Natural killer cell (primary cell): ENCODE measurements around the gene CRX. TPM values are rescaled to one million over a fixed set of nuclear protein-coding genes. Genes with fewer than 3 reads are reported as not detected.
A peak's percentile ranks its signal among the peaks of the same experiment; 100 is the strongest.

ENCODE experiments used
- ATAC-seq, 3 donors: fragments of 150-1000 bp in 2 of 3; fragments of 200-7000 bp in 1 of 3; cut with Tn5 transposase; 1 replicate in 1 of 3; 2 replicates in 2 of 3; pipeline ENCODE4 v1.10.0; 2021; ENCODE audit warnings: mild to moderate bottlenecking in 2 of 3, moderate library complexity in 2 of 3
- DNase-seq, 2 donors: peaks; one replicate each; pipeline versions ENCODE4 v3.0.0 to v3.0.0-alpha.2; 2013 to 2021; ENCODE audit warnings: mixed read lengths in 1 of 2
- H3K27ac ChIP-seq: one replicate; pipeline ENCODE4 v1.5.1; 2013; ENCODE audit warnings: mild to moderate bottlenecking, low read length
- H3K27me3 ChIP-seq: one replicate; pipeline ENCODE4 v1.6.1; 2013; ENCODE audit warnings: low read length; ENCODE audit not compliant: control insufficient read depth, insufficient read depth
- H3K36me3 ChIP-seq: one replicate; pipeline ENCODE4 v1.6.1; 2013; ENCODE audit warnings: low read length; ENCODE audit not compliant: control insufficient read depth, insufficient read depth
- H3K4me1 ChIP-seq: one replicate; pipeline ENCODE4 v1.6.1; 2013; ENCODE audit warnings: low read length; ENCODE audit not compliant: control insufficient read depth, insufficient read depth
- H3K4me3 ChIP-seq: one replicate; pipeline ENCODE4 v1.5.1; 2013; ENCODE audit warnings: low read length
- H3K9me3 ChIP-seq: one replicate; pipeline ENCODE4 v1.6.1; 2013; ENCODE audit warnings: low read length; ENCODE audit not compliant: control insufficient read depth, insufficient read depth
- H3K27ac Mint-ChIP-seq, 2 donors: one replicate each; pipeline ENCODE4 v1.8.0; 2022; ENCODE audit warnings: mild to moderate bottlenecking in 2 of 2, mixed read lengths in 2 of 2, moderate library complexity in 1 of 2
- H3K27me3 Mint-ChIP-seq, 2 donors: one replicate each; pipeline ENCODE4 v1.8.0; 2022; ENCODE audit warnings: low read depth in 2 of 2, mixed read lengths in 2 of 2
- H3K36me3 Mint-ChIP-seq: one replicate; pipeline ENCODE4 v1.8.0; 2022; ENCODE audit warnings: mixed read lengths
- H3K4me1 Mint-ChIP-seq, 2 donors: one replicate each; pipeline ENCODE4 v1.8.0; 2022; ENCODE audit warnings: mixed read lengths in 2 of 2
- H3K4me3 Mint-ChIP-seq: one replicate; pipeline ENCODE4 v1.8.0; 2022; ENCODE audit warnings: mild to moderate bottlenecking, moderate library complexity, mixed read lengths
- H3K9me3 Mint-ChIP-seq, 2 donors: one replicate each; pipeline ENCODE4 v1.8.0; 2022; ENCODE audit warnings: mixed read lengths in 2 of 2
- WGBS: methylation state at CpG from one replicate; pipeline ENCODE4 v1.1.7; 2013; ENCODE audit warnings: missing lambda C conversion rate; ENCODE audit not compliant: insufficient coverage; 5-methylcytosine and 5-hydroxymethylcytosine counted together
- intact Hi-C: fragments of 100-400 bp; cut with micrococcal nuclease; formaldehyde crosslinking; loops from one replicate; pipeline ENCODE4 v1.14.2; 2022
- total RNA-seq, 4 donors: library from RNA; stranded (reverse); fragments of 120-200 nt in 1 of 4; gene quantifications; one replicate each; pipeline versions ENCODE4 v1.2.3 to v1.2.4, GENCODE V29; 2013 to 2022
- TF ChIP-seq, protein P1 (sequence below): fragments of 200-600 bp; IDR thresholded peaks from one replicate; pipeline ENCODE4 v1.8.0; 2022; ENCODE audit warnings: antibody characterized with exemption

Gene CRX
- total RNA-seq, 3 donors from 2014 or later (not counting 1 experiment from before 2014, with no cell fraction given): not detected

- intact Hi-C loops: no loop called here
- WGBS: 23% methylated on average over 9 of the region's 10 CpGs
- peaks cover 0 to 4% of the 10 kb centered on the region in 2 donors for H3K4me1 Mint-ChIP-seq
Measured at GRCh38 chr19:47790398-47790814, 31.3 kb upstream of the CRX start.

GRCh38 chr19:47792616-47793015, 29.1 kb upstream of the CRX start:
- Mint-ChIP-seq H3K9me3 (no peaks in the 10 kb centered on the region), H3K27me3 (no peaks in the 10 kb centered on the region), H3K4me1 (peaks cover 0 to 4% of the 10 kb centered on the region in 2 donors), H3K27ac (no peak overlapping the region), H3K4me3 (no peak overlapping the region), H3K36me3 (no peaks in the 10 kb centered on the region)
- H3K27ac ChIP-seq: no peak overlapping the region
- H3K4me1 ChIP-seq: peaks cover 8% of the 10 kb centered on the region
- TF ChIP-seq, protein P1, sequence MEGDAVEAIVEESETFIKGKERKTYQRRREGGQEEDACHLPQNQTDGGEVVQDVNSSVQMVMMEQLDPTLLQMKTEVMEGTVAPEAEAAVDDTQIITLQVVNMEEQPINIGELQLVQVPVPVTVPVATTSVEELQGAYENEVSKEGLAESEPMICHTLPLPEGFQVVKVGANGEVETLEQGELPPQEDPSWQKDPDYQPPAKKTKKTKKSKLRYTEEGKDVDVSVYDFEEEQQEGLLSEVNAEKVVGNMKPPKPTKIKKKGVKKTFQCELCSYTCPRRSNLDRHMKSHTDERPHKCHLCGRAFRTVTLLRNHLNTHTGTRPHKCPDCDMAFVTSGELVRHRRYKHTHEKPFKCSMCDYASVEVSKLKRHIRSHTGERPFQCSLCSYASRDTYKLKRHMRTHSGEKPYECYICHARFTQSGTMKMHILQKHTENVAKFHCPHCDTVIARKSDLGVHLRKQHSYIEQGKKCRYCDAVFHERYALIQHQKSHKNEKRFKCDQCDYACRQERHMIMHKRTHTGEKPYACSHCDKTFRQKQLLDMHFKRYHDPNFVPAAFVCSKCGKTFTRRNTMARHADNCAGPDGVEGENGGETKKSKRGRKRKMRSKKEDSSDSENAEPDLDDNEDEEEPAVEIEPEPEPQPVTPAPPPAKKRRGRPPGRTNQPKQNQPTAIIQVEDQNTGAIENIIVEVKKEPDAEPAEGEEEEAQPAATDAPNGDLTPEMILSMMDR: no peak
- DNase-seq: no peak
- 92% methylated on average over 1 of the region's 1 CpG for WGBS
- no peak overlapping the region for H3K4me3 ChIP-seq
- H3K27me3 ChIP-seq: no peaks in the 10 kb centered on the region
- H3K36me3 ChIP-seq: no peaks in the 10 kb centered on the region
- ATAC-seq: no peak
- no peaks in the 10 kb centered on the region for H3K9me3 ChIP-seq
- intact Hi-C loops: no loop called here

More at GRCh38 chr19:47790398-47790814, 31.3 kb upstream of the CRX start:
- H3K4me3 Mint-ChIP-seq: no peak overlapping the region
- Histone ChIP-seq H3K4me3 (no peak overlapping the region), H3K27ac (no peak overlapping the region), H3K36me3 (peaks cover 3% of the 10 kb centered on the region), H3K9me3 (no peaks in the 10 kb centered on the region), H3K27me3 (no peaks in the 10 kb centered on the region), H3K4me1 (peaks cover 8% of the 10 kb centered on the region)
- no peaks in the 10 kb centered on the region for H3K36me3 Mint-ChIP-seq
- TF ChIP-seq, protein P1: peak; percentile 78
- H3K27me3 Mint-ChIP-seq: no peaks in the 10 kb centered on the region
- peak; percentile 67 to 86 (median 80) for ATAC-seq
- DNase-seq: peak; percentile 72 to 88
- H3K9me3 Mint-ChIP-seq: no peaks in the 10 kb centered on the region
- no peak overlapping the region for H3K27ac Mint-ChIP-seq

DNA sequence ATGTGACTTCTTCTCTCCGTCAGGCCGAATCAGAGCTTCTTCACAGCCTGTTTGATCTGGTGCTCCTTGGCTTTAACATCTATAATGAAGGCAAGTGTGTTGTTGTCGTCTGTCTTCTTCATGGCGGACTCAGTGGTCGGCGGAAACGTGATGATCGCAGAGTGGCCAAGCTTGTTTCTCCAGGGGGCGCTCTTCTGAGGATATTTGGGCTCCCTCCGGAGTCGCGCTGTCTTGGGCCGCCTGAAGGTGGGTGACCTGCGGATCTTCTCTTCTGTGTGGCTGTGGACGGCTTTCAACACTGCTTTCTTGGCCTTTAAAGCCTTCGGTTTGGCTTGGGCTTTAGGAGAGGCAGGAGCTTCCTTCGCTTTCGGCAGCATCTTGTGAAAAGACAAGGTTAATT, 27.2 kb upstream of the CRX start:
- H3K4me3 ChIP-seq: no peak overlapping the region
- no peaks in the 10 kb centered on the region for H3K27me3 ChIP-seq
- H3K36me3 ChIP-seq: no peaks in the 10 kb centered on the region
- ATAC-seq (no peak), DNase-seq (no peak)
- TF ChIP-seq, protein P1: no peak
- H3K4me1 ChIP-seq: peaks cover 5% of the 10 kb centered on the region
- no peaks in the 10 kb centered on the region for H3K9me3 ChIP-seq
- Mint-ChIP-seq H3K4me3 (no peak overlapping the region), H3K4me1 (peaks cover 0 to 4% of the 10 kb centered on the region in 2 donors), H3K27me3 (no peaks in the 10 kb centered on the region), H3K27ac (no peak overlapping the region), H3K9me3 (no peaks in the 10 kb centered on the region), H3K36me3 (no peaks in the 10 kb centered on the region)
- intact Hi-C loops: no loop called here
- 84% methylated on average over 18 of the region's 18 CpGs for whole genome bisulfite sequencing
- no peak overlapping the region for H3K27ac ChIP-seq

DNA sequence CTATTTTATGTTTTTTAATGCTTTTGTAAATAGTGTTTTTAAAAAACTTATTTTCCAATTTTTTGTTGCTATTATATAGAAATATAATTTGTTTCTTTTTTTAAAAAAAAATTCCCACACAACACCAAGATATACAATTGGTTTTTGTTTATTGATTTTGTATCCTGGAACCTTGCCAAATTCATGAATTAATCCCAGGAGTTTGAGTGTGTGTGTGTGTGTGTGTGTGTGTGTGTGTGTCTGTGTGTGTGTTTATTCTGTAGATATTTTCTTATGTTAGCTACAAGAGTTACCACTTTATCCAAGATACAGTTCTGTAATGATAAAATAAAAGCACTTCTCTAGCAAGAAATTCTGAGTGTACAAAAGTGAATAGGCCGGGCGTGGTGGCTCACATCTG, 25.0 kb upstream of the CRX start:
- intact Hi-C loops: no loop called here
- Mint-ChIP-seq H3K27me3 (no peaks in the 10 kb centered on the region), H3K36me3 (no peaks in the 10 kb centered on the region), H3K4me3 (no peak overlapping the region), H3K4me1 (no peaks in the 10 kb centered on the region), H3K9me3 (peaks cover 0 to 3% of the 10 kb centered on the region in 2 donors), H3K27ac (no peak overlapping the region)
- WGBS: 92% methylated on average over 2 of the region's 2 CpGs
- TF ChIP-seq, protein P1: no peak
- Histone ChIP-seq H3K4me3 (no peak overlapping the region), H3K36me3 (no peaks in the 10 kb centered on the region), H3K4me1 (no peaks in the 10 kb centered on the region), H3K27me3 (no peaks in the 10 kb centered on the region), H3K9me3 (peaks cover 6% of the 10 kb centered on the region), H3K27ac (no peak overlapping the region)
- ATAC-seq (no peak), DNase-seq (no peak)
